ENCODE measurements around the gene CSTPP1. TPM values are rescaled to one million over a fixed set of nuclear protein-coding genes. Genes with fewer than 3 reads are reported as not detected.

The CSTPP1 gene
- polyA plus RNA-seq, 1 donor from 2014 or later = 46.4 TPM

DNA sequence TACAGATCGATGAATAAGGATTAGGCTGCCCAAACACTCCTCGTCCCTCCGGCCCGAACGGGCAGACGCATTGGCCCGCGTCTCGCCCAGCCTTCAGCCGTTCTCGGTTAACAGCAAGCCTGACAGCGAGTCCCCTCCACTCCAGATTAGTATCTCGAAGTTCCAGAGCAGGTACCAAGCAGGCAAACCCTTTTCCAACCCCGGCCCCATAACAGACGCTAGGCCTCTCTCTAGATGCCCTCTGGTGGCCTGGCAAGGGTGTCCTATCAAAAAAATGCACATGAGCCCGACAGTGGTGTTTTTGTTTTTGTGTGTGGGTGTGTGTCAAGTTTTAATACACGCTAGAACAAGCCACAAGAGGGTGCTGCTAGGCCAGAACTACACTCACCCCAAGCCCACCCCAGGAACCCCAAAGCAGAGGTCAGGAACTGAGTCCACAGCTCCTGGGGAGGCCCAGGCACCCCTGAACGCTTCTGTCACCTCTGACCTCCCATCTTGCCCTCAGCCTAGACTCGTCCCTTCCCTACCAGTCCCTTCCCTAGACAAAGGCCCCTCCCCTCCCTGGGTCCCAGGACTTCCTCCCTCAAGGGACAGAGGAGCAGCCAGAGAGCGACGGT, 240.8 kb downstream of the CSTPP1 start:
- Histone ChIP-seq H3K27ac (ENCODE audit: low read length) (peak overlapping the region; percentile 83), H3K9me2 (ENCODE audit: insufficient read depth, low read length) (no peaks in the 10 kb centered on the region), H3K36me3 (ENCODE audit: insufficient read depth, low read length) (peaks cover 4% of the 10 kb centered on the region), H2AFZ (ENCODE audit: low read depth, low read length) (peak overlapping the region; percentile 56), H4K20me1 (ENCODE audit: insufficient read depth) (no peaks in the 10 kb centered on the region), H3K9me3 (ENCODE audit: low read length) (no peaks in the 10 kb centered on the region), H3K4me3 (ENCODE audit: low read length) (peak overlapping the region; percentile 91), H3K79me2 (replicated peaks; ENCODE audit: insufficient read depth, low read length) (peaks cover 39% of the 10 kb centered on the region), H3K4me2 (ENCODE audit: low read length) (peak overlapping the region; percentile 52), H3K27me3 (ENCODE audit: insufficient read depth, low read depth, low read length) (no peaks in the 10 kb centered on the region), H3F3A (ENCODE audit: insufficient read depth, low read length, poor library complexity, severe bottlenecking) (no peaks in the 10 kb centered on the region), H3K9ac (ENCODE audit: low read length) (peak overlapping the region; percentile 96)
- TF ChIP-seq EP300 (conservative IDR thresholded peaks at IDR 0.05; ENCODE audit: poor library complexity, severe bottlenecking) (no peak), TAF1 (IDR thresholded peaks at IDR 0.05; ENCODE audit: low read depth) (no peak), SMC3 (conservative IDR thresholded peaks at IDR 0.05; ENCODE audit: poor library complexity) (peak; percentile 83), RAD21 (conservative IDR thresholded peaks at IDR 0.05) (peak; percentile 73), EZH2 (IDR thresholded peaks at IDR 0.05; ENCODE audit: borderline replicate concordance, insufficient read depth, low read length, poor library complexity, severe bottlenecking) (no peak), MXI1 (conservative IDR thresholded peaks at IDR 0.05; ENCODE audit: poor library complexity, severe bottlenecking) (peak; percentile 18), POLR2AphosphoS5 (IDR thresholded peaks at IDR 0.05) (no peak)
- TF ChIP-seq, protein P1, sequence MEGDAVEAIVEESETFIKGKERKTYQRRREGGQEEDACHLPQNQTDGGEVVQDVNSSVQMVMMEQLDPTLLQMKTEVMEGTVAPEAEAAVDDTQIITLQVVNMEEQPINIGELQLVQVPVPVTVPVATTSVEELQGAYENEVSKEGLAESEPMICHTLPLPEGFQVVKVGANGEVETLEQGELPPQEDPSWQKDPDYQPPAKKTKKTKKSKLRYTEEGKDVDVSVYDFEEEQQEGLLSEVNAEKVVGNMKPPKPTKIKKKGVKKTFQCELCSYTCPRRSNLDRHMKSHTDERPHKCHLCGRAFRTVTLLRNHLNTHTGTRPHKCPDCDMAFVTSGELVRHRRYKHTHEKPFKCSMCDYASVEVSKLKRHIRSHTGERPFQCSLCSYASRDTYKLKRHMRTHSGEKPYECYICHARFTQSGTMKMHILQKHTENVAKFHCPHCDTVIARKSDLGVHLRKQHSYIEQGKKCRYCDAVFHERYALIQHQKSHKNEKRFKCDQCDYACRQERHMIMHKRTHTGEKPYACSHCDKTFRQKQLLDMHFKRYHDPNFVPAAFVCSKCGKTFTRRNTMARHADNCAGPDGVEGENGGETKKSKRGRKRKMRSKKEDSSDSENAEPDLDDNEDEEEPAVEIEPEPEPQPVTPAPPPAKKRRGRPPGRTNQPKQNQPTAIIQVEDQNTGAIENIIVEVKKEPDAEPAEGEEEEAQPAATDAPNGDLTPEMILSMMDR (IDR thresholded peaks at IDR 0.05; ENCODE audit: poor library complexity, severe bottlenecking) = peak; percentile 84
- TF ChIP-seq, protein P2, sequence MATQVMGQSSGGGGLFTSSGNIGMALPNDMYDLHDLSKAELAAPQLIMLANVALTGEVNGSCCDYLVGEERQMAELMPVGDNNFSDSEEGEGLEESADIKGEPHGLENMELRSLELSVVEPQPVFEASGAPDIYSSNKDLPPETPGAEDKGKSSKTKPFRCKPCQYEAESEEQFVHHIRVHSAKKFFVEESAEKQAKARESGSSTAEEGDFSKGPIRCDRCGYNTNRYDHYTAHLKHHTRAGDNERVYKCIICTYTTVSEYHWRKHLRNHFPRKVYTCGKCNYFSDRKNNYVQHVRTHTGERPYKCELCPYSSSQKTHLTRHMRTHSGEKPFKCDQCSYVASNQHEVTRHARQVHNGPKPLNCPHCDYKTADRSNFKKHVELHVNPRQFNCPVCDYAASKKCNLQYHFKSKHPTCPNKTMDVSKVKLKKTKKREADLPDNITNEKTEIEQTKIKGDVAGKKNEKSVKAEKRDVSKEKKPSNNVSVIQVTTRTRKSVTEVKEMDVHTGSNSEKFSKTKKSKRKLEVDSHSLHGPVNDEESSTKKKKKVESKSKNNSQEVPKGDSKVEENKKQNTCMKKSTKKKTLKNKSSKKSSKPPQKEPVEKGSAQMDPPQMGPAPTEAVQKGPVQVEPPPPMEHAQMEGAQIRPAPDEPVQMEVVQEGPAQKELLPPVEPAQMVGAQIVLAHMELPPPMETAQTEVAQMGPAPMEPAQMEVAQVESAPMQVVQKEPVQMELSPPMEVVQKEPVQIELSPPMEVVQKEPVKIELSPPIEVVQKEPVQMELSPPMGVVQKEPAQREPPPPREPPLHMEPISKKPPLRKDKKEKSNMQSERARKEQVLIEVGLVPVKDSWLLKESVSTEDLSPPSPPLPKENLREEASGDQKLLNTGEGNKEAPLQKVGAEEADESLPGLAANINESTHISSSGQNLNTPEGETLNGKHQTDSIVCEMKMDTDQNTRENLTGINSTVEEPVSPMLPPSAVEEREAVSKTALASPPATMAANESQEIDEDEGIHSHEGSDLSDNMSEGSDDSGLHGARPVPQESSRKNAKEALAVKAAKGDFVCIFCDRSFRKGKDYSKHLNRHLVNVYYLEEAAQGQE (IDR thresholded peaks at IDR 0.05; ENCODE audit: borderline replicate concordance) = peak; percentile 0

DNA sequence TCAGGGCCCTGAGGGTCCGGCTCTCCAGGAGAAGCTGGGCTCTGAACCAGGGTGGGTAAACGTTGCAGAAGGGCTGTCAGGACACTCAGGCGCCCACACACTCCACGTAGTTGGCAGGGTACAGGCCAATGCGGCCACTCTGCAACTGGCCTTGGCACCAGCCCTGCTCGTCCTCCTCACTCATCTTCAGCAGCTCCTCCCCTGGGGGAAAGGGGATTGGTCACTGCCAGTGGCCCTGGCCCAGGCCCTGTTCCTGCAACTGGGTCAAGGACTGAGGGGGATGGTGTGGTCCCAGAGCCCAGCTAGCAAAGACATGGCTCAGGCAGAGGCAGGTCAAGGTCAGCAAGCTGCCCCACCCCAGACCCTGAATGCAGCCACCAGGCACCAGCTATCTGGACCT, 241.3 kb downstream of the CSTPP1 start:
- no peak overlapping the region for H3K4me2 ChIP-seq (ENCODE audit: low read length)
- H3K9me2 ChIP-seq (ENCODE audit: insufficient read depth, low read length) = no peaks in the 10 kb centered on the region
- TF ChIP-seq, protein P2 (IDR thresholded peaks at IDR 0.05; ENCODE audit: borderline replicate concordance) = no peak
- TF ChIP-seq MXI1 (conservative IDR thresholded peaks at IDR 0.05; ENCODE audit: poor library complexity, severe bottlenecking) (no peak), POLR2AphosphoS5 (IDR thresholded peaks at IDR 0.05) (no peak), RAD21 (conservative IDR thresholded peaks at IDR 0.05) (no peak), EZH2 (IDR thresholded peaks at IDR 0.05; ENCODE audit: borderline replicate concordance, insufficient read depth, low read length, poor library complexity, severe bottlenecking) (no peak), SMC3 (conservative IDR thresholded peaks at IDR 0.05; ENCODE audit: poor library complexity) (no peak), TAF1 (IDR thresholded peaks at IDR 0.05; ENCODE audit: low read depth) (no peak), EP300 (conservative IDR thresholded peaks at IDR 0.05; ENCODE audit: poor library complexity, severe bottlenecking) (no peak)
- TF ChIP-seq, protein P1 (IDR thresholded peaks at IDR 0.05; ENCODE audit: poor library complexity, severe bottlenecking) = no peak
- H3F3A ChIP-seq (ENCODE audit: insufficient read depth, low read length, poor library complexity, severe bottlenecking) = no peaks in the 10 kb centered on the region
- H3K4me3 ChIP-seq (ENCODE audit: low read length) = peak overlapping the region; percentile 91
- no peaks in the 10 kb centered on the region for H3K27me3 ChIP-seq (ENCODE audit: insufficient read depth, low read depth, low read length)
- H2AFZ ChIP-seq (ENCODE audit: low read depth, low read length) = no peak overlapping the region
- H3K79me2 ChIP-seq (replicated peaks; ENCODE audit: insufficient read depth, low read length) = peaks cover 35% of the 10 kb centered on the region
- peak overlapping the region; percentile 96 for H3K9ac ChIP-seq (ENCODE audit: low read length)
- no peaks in the 10 kb centered on the region for H3K36me3 ChIP-seq (ENCODE audit: insufficient read depth, low read length)
- H4K20me1 ChIP-seq (ENCODE audit: insufficient read depth) = no peaks in the 10 kb centered on the region
- no peaks in the 10 kb centered on the region for H3K9me3 ChIP-seq (ENCODE audit: low read length)
- peak overlapping the region; percentile 83 for H3K27ac ChIP-seq (ENCODE audit: low read length)
